GM12864 (cell line): ENCODE measurements around the gene QSOX2.

ENCODE experiments used
- DNase-seq: peaks from one replicate; pipeline ENCODE4 v3.0.0-alpha.2; 2011; ENCODE audit warnings: low read depth
- H3K4me3 ChIP-seq: 2 replicates; pipeline ENCODE4 v1.5.1; 2011; ENCODE audit warnings: mild to moderate bottlenecking, low read depth, low read length, control low read depth
- CTCF ChIP-seq: IDR thresholded peaks from 2 replicates; pipeline ENCODE4 v1.5.1; 2011; ENCODE audit warnings: low read depth, mild to moderate bottlenecking, moderate library complexity, low read length, control low read depth, inconsistent platforms; ENCODE audit errors: missing control alignments

The QSOX2 gene

GRCh38 chr9:136191099-136191959 is 54.3 kb downstream of the QSOX2 start:
- no peak overlapping the region for H3K4me3 ChIP-seq
- no peak for DNase-seq
- TF ChIP-seq CTCF: no peak

- H3K4me3 ChIP-seq: no peak overlapping the region
- DNase-seq: no peak
- no peak for TF ChIP-seq CTCF
Measured at GRCh38 chr9:136190656-136191055, 55.0 kb downstream of the QSOX2 start.

GRCh38 chr9:136190237-136190601 is 55.4 kb downstream of the QSOX2 start:
- DNase-seq: no peak

GRCh38 chr9:136189394-136190236 is 56.0 kb downstream of the QSOX2 start:
- no peak overlapping the region for H3K4me3 ChIP-seq
- no peak for TF ChIP-seq CTCF
- no peak for DNase-seq

More at GRCh38 chr9:136190237-136190601, 55.4 kb downstream of the QSOX2 start:
- no peak for TF ChIP-seq CTCF
- no peak overlapping the region for H3K4me3 ChIP-seq

- DNase-seq: no peak
- no peak for TF ChIP-seq CTCF
- no peak overlapping the region for H3K4me3 ChIP-seq
Measured at GRCh38 chr9:136187683-136188586, 57.7 kb downstream of the QSOX2 start.

- H3K4me3 ChIP-seq: no peak overlapping the region
- DNase-seq: no peak
- TF ChIP-seq CTCF: no peak
Measured at GRCh38 chr9:136187197-136187596, 58.4 kb downstream of the QSOX2 start.
